ENCODE measurements around the gene ZBTB8A. TPM values are rescaled to one million over a fixed set of nuclear protein-coding genes. Genes with fewer than 3 reads are reported as not detected.

The ZBTB8A gene
- total and polyA plus RNA-seq, 2 of the 13 experiments (the other 11 are each of a cell fraction or from before 2014, with no cell fraction given) = 1.3 to 3.7 TPM

DNA sequence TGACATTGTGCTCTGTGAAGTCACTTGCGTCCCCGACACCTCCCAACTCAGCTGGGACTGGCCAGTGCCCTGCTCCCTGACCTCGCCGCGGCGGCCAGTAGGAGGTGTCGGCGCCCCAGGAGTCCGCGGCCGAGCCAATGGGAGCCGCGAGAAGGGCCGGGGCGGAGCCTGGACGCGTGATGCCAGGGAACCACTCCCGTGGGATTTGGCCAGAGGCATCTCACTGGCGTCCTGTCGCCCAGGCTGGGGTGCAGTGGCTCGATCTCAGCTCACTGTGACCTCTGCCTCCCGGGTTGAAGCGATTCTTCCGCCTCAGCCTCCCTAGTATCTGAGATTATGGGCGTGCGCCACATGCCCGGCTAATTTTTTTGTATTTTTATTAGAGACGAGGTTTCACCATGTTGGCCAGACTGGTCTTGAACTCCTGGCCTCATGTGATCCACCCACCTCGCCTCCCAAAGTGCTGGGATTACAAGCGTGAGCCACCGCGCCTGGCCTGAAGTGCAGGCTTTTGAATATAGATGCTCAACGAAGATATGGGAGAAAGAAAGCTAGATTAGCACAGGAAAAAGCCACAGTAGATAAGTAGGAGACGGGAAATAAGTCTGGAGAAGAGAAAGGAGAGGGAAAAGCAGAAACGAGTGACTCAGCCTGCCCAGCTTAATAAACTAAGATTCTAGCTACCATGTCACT, 73.1 kb downstream of the ZBTB8A start (continued):
- 0 out of 2 replicates have a peak, but pooled peaks have one; percentile 42 for TF ChIP-seq KLF12 (CRISPR knock-in tag; IDR thresholded peaks at IDR 0.05; ENCODE audit: borderline replicate concordance)
- no peak for TF ChIP-seq ZNF644 (CRISPR knock-in tag; IDR thresholded peaks at IDR 0.05; ENCODE audit: low read depth)
- TF ChIP-seq ZNF441 (CRISPR knock-in tag; IDR thresholded peaks at IDR 0.05; ENCODE audit: borderline replicate concordance) = no peak
- no peak for TF ChIP-seq ZNF788 (CRISPR knock-in tag; IDR thresholded peaks at IDR 0.05; ENCODE audit: borderline replicate concordance)
- TF ChIP-seq SAP130 (CRISPR knock-in tag; IDR thresholded peaks at IDR 0.05; ENCODE audit: low read depth) = peak; percentile 79
- no peak for TF ChIP-seq U2AF2 (IDR thresholded peaks at IDR 0.05; ENCODE audit: low read depth, low read length)
- TF ChIP-seq, protein P1, sequence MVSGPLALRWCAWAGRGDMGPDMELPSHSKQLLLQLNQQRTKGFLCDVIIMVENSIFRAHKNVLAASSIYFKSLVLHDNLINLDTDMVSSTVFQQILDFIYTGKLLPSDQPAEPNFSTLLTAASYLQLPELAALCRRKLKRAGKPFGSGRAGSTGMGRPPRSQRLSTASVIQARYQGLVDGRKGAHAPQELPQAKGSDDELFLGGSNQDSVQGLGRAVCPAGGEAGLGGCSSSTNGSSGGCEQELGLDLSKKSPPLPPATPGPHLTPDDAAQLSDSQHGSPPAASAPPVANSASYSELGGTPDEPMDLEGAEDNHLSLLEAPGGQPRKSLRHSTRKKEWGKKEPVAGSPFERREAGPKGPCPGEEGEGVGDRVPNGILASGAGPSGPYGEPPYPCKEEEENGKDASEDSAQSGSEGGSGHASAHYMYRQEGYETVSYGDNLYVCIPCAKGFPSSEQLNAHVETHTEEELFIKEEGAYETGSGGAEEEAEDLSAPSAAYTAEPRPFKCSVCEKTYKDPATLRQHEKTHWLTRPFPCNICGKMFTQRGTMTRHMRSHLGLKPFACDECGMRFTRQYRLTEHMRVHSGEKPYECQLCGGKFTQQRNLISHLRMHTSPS (CRISPR knock-in tag; IDR thresholded peaks at IDR 0.05; ENCODE audit: low read depth) = no peak
- no peak for TF ChIP-seq THYN1 (CRISPR knock-in tag; IDR thresholded peaks at IDR 0.05; ENCODE audit: borderline replicate concordance, low read depth)
- TF ChIP-seq ZNF556 (CRISPR knock-in tag; IDR thresholded peaks at IDR 0.05; ENCODE audit: borderline replicate concordance) = 0 out of 2 replicates have a peak, but pooled peaks have one; percentile 55
- TF ChIP-seq, protein P2, sequence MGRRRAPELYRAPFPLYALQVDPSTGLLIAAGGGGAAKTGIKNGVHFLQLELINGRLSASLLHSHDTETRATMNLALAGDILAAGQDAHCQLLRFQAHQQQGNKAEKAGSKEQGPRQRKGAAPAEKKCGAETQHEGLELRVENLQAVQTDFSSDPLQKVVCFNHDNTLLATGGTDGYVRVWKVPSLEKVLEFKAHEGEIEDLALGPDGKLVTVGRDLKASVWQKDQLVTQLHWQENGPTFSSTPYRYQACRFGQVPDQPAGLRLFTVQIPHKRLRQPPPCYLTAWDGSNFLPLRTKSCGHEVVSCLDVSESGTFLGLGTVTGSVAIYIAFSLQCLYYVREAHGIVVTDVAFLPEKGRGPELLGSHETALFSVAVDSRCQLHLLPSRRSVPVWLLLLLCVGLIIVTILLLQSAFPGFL (CRISPR knock-in tag; IDR thresholded peaks at IDR 0.05) = no peak
- TF ChIP-seq CAMTA2 (CRISPR knock-in tag; IDR thresholded peaks at IDR 0.05; ENCODE audit: borderline replicate concordance) = no peak
- TF ChIP-seq GZF1 (CRISPR knock-in tag; IDR thresholded peaks at IDR 0.05) = no peak
- TF ChIP-seq ZBTB38 (CRISPR knock-in tag; IDR thresholded peaks at IDR 0.05) = peak; percentile 60; the same call in 1 of the 2 replicates
- TF ChIP-seq MYNN (CRISPR knock-in tag; IDR thresholded peaks at IDR 0.05; ENCODE audit: low read depth) = no peak
- peak; percentile 64; the same call in 1 of the 2 replicates for TF ChIP-seq RARA (CRISPR knock-in tag; IDR thresholded peaks at IDR 0.05)
- TF ChIP-seq, protein P3, sequence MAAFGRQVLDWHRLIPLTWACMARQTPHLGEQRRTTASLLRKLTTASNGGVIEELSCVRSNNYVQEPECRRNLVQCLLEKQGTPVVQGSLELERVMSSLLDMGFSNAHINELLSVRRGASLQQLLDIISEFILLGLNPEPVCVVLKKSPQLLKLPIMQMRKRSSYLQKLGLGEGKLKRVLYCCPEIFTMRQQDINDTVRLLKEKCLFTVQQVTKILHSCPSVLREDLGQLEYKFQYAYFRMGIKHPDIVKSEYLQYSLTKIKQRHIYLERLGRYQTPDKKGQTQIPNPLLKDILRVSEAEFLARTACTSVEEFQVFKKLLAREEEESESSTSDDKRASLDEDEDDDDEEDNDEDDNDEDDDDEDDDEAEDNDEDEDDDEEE (CRISPR knock-in tag; IDR thresholded peaks at IDR 0.05) = 0 out of 2 replicates have a peak, but pooled peaks have one; percentile 42

Data from HepG2 (cell line).